Duodenal mucosa (tissue), 2 donors: Measurements from ENCODE around the gene USP12.

Experiments used
- H3K27ac ChIP-seq: one replicate; pipeline ENCODE4 v1.7.0; 2013; ENCODE audit warnings: low read depth, low read length
- H3K27me3 ChIP-seq, 2 donors: one replicate each; pipeline ENCODE4 v1.7.0; 2013; ENCODE audit warnings: low read length in 2 of 2, control low read depth in 1 of 2; ENCODE audit not compliant: insufficient read depth in 2 of 2, control insufficient read depth in 1 of 2
- H3K36me3 ChIP-seq, 2 donors: one replicate each; pipeline ENCODE4 v1.7.0; 2013; ENCODE audit warnings: low read length in 2 of 2, control low read depth in 1 of 2; ENCODE audit not compliant: insufficient read depth in 2 of 2, control insufficient read depth in 1 of 2
- H3K4me1 ChIP-seq, 2 donors: one replicate each; pipeline ENCODE4 v1.7.0; 2013; ENCODE audit warnings: low read length in 2 of 2, control low read depth in 1 of 2; ENCODE audit not compliant: insufficient read depth in 2 of 2, control insufficient read depth in 1 of 2
- H3K4me3 ChIP-seq, 2 donors: one replicate each; pipeline ENCODE4 v1.7.0; 2013; ENCODE audit warnings: low read length in 2 of 2, low read depth in 1 of 2
- H3K9ac ChIP-seq, 2 donors: one replicate each; pipeline ENCODE4 v1.7.0; 2013; ENCODE audit warnings: low read length in 2 of 2, low read depth in 1 of 2
- H3K9me3 ChIP-seq, 2 donors: one replicate each; pipeline ENCODE4 v1.7.0; 2013; ENCODE audit warnings: low read length in 2 of 2, control low read depth in 1 of 2; ENCODE audit not compliant: control insufficient read depth in 1 of 2

Gene USP12

DNA sequence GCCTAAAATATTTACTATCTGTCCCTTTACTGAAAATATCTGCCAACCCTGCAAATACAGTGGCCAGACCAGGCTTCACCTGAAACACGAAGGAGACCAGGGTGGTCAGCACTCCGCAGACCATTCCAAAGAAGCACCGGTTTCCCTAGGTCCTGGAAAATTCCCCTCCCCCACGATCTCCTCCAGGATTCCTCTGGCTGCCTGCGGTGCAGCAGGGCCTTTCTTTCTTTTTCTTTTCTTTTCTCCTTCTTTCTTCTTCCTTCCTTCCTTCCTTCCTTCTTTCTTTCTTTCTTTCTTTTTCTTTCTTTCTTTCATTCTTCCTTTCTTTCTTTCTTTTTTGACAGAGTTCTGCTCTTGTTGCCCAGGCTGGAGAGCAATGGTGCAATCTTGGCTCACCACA, 152.7 kb downstream of the USP12 start:
- Histone ChIP-seq H3K36me3 (no peaks in the 10 kb centered on the region), H3K4me3 (no peak overlapping the region), H3K27me3 (no peaks in the 10 kb centered on the region), H3K9ac (no peak overlapping the region), H3K4me1 (peaks cover 20 to 23% of the 10 kb centered on the region in 2 donors), H3K9me3 (no peaks in the 10 kb centered on the region), H3K27ac (no peak overlapping the region)

DNA sequence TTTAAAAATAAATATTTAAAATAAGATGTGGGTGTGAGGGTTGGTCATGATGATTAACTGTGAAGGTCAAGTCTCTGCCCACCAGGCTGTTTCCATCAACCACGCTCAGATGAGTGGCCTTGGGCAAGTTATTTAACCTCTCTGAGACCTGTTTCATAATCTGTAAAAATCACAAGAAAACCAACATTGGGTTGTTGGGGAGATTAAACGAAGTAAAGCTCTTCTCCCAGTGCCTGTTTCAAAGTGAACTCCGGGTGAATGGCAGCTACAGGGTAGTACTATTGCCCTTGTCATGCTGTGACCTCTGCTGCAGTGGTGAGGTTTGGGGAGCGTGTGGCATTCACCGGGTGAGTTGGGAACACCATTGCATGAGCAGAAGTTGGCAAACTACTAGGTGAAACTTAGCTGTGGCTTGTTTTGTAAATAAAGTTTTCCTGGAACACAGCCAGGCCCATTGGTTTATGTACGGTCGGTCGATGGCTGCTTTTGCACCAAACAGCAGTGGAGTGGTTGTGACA, 153.2 kb downstream of the USP12 start:
- Histone ChIP-seq H3K27me3 (no peaks in the 10 kb centered on the region), H3K4me3 (no peak overlapping the region), H3K4me1 (peaks cover 20 to 23% of the 10 kb centered on the region in 2 donors), H3K27ac (no peak overlapping the region), H3K36me3 (no peaks in the 10 kb centered on the region), H3K9me3 (no peaks in the 10 kb centered on the region), H3K9ac (no peak overlapping the region)

DNA sequence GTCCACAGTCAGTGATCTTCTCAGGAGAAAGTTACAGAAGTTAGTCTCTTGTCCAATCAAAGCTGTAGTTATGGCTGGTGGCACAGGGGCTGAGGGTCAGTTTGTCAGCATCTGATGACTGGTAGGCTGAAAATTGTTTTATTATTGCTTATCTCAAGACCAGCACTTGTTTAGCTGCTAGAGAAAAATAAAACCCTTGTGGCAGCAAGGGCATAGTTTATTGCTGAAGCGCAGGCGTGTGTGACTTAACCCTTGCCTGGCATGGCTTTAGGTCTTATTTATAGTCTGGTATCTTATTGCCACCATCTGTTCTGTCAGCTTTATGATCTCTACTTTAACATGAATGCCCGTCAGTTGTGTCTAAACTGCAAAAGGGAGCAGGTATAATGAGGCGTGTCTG, 154.7 kb downstream of the USP12 start:
- Histone ChIP-seq H3K27ac (no peak overlapping the region), H3K4me3 (no peak overlapping the region), H3K9me3 (no peaks in the 10 kb centered on the region), H3K36me3 (no peaks in the 10 kb centered on the region), H3K9ac (no peak overlapping the region), H3K27me3 (no peaks in the 10 kb centered on the region), H3K4me1 (peaks cover 13 to 15% of the 10 kb centered on the region in 2 donors)
